GM23338 (cell line): ENCODE results near the gene FOCAD. TPM values are rescaled to one million over a fixed set of nuclear protein-coding genes. Genes with fewer than 3 reads are reported as not detected.
"Not testable (repeated sequence)": the region's sequence is repeated elsewhere in the genome, so short reads cannot be mapped to it uniquely, and the experiment has no call there.

ENCODE experiments used
- ATAC-seq: fragments of 200-7000 bp; cut with Tn5 transposase; 3 replicates; pipeline ENCODE4 v1.9.1; 2020
- DNase-seq: peaks from one replicate; pipeline ENCODE4 v3.0.0-alpha.2; 2015; ENCODE audit warnings: low spot score
- H2AFZ ChIP-seq: fragments of 200-600 bp; sonication (generic); 2 replicates; pipeline ENCODE4 v1.8.0; 2016; ENCODE audit warnings: antibody characterized with exemption, mild to moderate bottlenecking, moderate library complexity
- H3F3A ChIP-seq: fragments of 200-600 bp; sonication (generic); replicated peaks from 2 replicates; pipeline ENCODE4 v1.8.0; 2017; ENCODE audit warnings: antibody characterized with exemption, mixed run types, low read depth
- H3K27ac ChIP-seq: fragments of 200-600 bp; sonication (generic); 2 replicates; pipeline ENCODE4 v1.6.1; 2016; ENCODE audit warnings: low read depth
- H3K27me3 ChIP-seq: fragments of 200-600 bp; sonication (generic); 2 replicates; pipeline ENCODE4 v1.8.0; 2016; ENCODE audit warnings: mild to moderate bottlenecking, mixed run types, moderate library complexity; ENCODE audit not compliant: insufficient read depth
- H3K36me3 ChIP-seq: fragments of 200-600 bp; sonication (generic); 2 replicates; pipeline ENCODE4 v1.8.0; 2016; ENCODE audit warnings: mild to moderate bottlenecking; ENCODE audit not compliant: insufficient read depth
- H3K4me1 ChIP-seq: fragments of 200-600 bp; sonication (generic); 2 replicates; pipeline ENCODE4 v1.8.0; 2016; ENCODE audit warnings: mild to moderate bottlenecking, moderate library complexity; ENCODE audit not compliant: insufficient read depth
- H3K4me2 ChIP-seq: fragments of 200-600 bp; sonication (generic); 2 replicates; pipeline ENCODE4 v1.7.1; 2017; ENCODE audit warnings: mixed run types
- H3K4me3 ChIP-seq: fragments of 200-600 bp; sonication (generic); 2 replicates; pipeline ENCODE4 v1.6.1; 2016; ENCODE audit warnings: mixed run types
- H3K79me2 ChIP-seq: fragments of 200-600 bp; sonication (generic); replicated peaks from 2 replicates; pipeline ENCODE4 v1.8.0; 2017; ENCODE audit warnings: mild to moderate bottlenecking; ENCODE audit not compliant: insufficient read depth
- H3K9me2 ChIP-seq: fragments of 200-600 bp; sonication (generic); 2 replicates; pipeline ENCODE4 v1.8.0; 2017; ENCODE audit not compliant: insufficient read depth
- H4K20me1 ChIP-seq: fragments of 200-600 bp; sonication (generic); replicated peaks from 2 replicates; pipeline ENCODE4 v1.8.0; 2017; ENCODE audit warnings: mild to moderate bottlenecking; ENCODE audit not compliant: insufficient read depth
- H3K27ac Mint-ChIP-seq: 2 replicates; pipeline ENCODE4 v1.8.0; 2020; ENCODE audit warnings: inconsistent platforms, mild to moderate bottlenecking, moderate library complexity, mixed read lengths
- H3K27me3 Mint-ChIP-seq: 3 replicates; pipeline ENCODE4 v1.8.0; 2022; ENCODE audit warnings: low read depth, mild to moderate bottlenecking, moderate library complexity, mixed read lengths, inconsistent platforms; ENCODE audit not compliant: insufficient read depth, poor library complexity
- H3K36me3 Mint-ChIP-seq: 3 replicates; pipeline ENCODE4 v1.8.0; 2021; ENCODE audit warnings: low read depth, mild to moderate bottlenecking, inconsistent platforms, moderate library complexity, mixed read lengths
- H3K4me1 Mint-ChIP-seq: 3 replicates; pipeline ENCODE4 v1.8.0; 2020; ENCODE audit warnings: mild to moderate bottlenecking, inconsistent platforms, mixed read lengths
- H3K4me3 Mint-ChIP-seq: 3 replicates; pipeline ENCODE4 v1.8.0; 2021; ENCODE audit warnings: moderate library complexity, mild to moderate bottlenecking, inconsistent platforms, mixed read lengths
- H3K9me3 Mint-ChIP-seq: 3 replicates; pipeline ENCODE4 v1.8.0; 2020; ENCODE audit warnings: moderate library complexity, mild to moderate bottlenecking, inconsistent platforms, mixed read lengths
- CREB1 ChIP-seq: fragments of 250-450 bp; sonication (Bioruptor Pico); IDR thresholded peaks from 2 replicates; pipeline ENCODE4 v1.5.0; 2020; ENCODE audit warnings: low read depth, mild to moderate bottlenecking, moderate library complexity
- ETS1 ChIP-seq: IDR thresholded peaks from 2 replicates; pipeline ENCODE4 v1.6.1; 2016; ENCODE audit warnings: antibody characterized with exemption
- EZH2 ChIP-seq: fragments of 200-600 bp; sonication (generic); IDR thresholded peaks from one replicate; pipeline ENCODE4 v1.8.0; 2017; ENCODE audit warnings: antibody characterized with exemption, mild to moderate bottlenecking, low read depth; ENCODE audit not compliant: unreplicated experiment
- EZH2phosphoT487 ChIP-seq: fragments of 200-600 bp; sonication (generic); IDR thresholded peaks from one replicate; pipeline ENCODE4 v1.8.1; 2018; ENCODE audit warnings: antibody characterized with exemption; ENCODE audit not compliant: unreplicated experiment
- JUNB ChIP-seq: IDR thresholded peaks from one replicate; pipeline ENCODE4 v1.6.1; 2016; ENCODE audit warnings: antibody characterized with exemption; ENCODE audit not compliant: unreplicated experiment
- POLR2AphosphoS5 ChIP-seq: IDR thresholded peaks from 2 replicates; pipeline ENCODE4 v1.6.1; 2016; ENCODE audit warnings: antibody characterized with exemption, low read depth
- REST ChIP-seq: IDR thresholded peaks from one replicate; pipeline ENCODE4 v1.6.1; 2018; ENCODE audit warnings: antibody characterized with exemption; ENCODE audit not compliant: unreplicated experiment
- STAT1 ChIP-seq: IDR thresholded peaks from one replicate; pipeline ENCODE4 v1.6.1; 2016; ENCODE audit warnings: antibody characterized with exemption; ENCODE audit not compliant: unreplicated experiment
- ZNF114 ChIP-seq: fragments of 250-450 bp; sonication (Bioruptor Pico); IDR thresholded peaks from 2 replicates; pipeline ENCODE4 v1.5.0; 2020; ENCODE audit warnings: mild to moderate bottlenecking, moderate library complexity
- ZNF331 ChIP-seq: fragments of 250-450 bp; sonication (Bioruptor Pico); IDR thresholded peaks from 2 replicates; pipeline ENCODE4 v1.5.0; 2020; ENCODE audit warnings: low read depth, mild to moderate bottlenecking, moderate library complexity
- polyA plus RNA-seq: library from polyadenylated mRNA; unstranded; fragments of >200 nt; fragmentation: Nextera tagmentation; extraction: Ambion mirVana; gene quantifications from 2 replicates; pipeline ENCODE4 v1.2.1, GENCODE V29; 2016
- total RNA-seq: library from RNA; depleted of rRNA; stranded (reverse); fragments of >200 nt; shearing (Covaris generic); gene quantifications from 2 replicates; pipeline ENCODE4 v1.2.3, GENCODE V29; 2014

FOCAD gene
- total and polyA plus RNA-seq, 2 experiments from 2014 or later = 13.7 to 66.5 TPM

DNA sequence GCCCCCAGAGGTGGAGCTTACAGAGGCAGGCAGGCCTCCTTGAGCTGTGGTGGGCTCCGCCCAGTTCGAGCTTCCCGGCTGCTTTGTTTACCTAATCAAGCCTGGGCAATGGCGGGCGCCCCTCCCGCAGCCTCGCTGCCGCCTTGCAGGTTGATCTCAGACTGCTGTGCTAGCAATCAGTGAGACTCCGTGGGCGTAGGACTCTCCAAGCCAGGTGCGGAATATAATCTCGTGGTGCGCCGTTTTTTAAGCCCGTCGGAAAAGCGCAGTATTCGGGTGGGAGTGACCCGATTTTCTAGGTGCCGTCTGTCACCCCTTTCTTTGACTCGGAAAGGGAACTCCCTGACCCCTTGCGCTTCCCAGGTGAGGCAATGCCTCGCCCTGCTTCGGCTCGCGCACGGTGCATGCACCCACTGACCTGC, 25.8 kb upstream of the FOCAD start:
- H3K9me3 Mint-ChIP-seq, H3K4me3 Mint-ChIP-seq, H4K20me1 ChIP-seq, H3K36me3 Mint-ChIP-seq, DNase-seq, H3K4me1 Mint-ChIP-seq, H3K36me3 ChIP-seq, H3K27me3 Mint-ChIP-seq, H3K27me3 ChIP-seq, H3F3A ChIP-seq: not testable (repeated sequence)
- H3K79me2 ChIP-seq = peaks cover 45% of the 10 kb centered on the region
- H3K4me2 ChIP-seq = peak overlapping the region; percentile 78
- H3K27ac Mint-ChIP-seq = peak overlapping the region; percentile 97
- H3K4me1 ChIP-seq = peaks cover 40% of the 10 kb centered on the region
- peak overlapping the region; percentile 85 for H3K4me3 ChIP-seq
- ATAC-seq = peak; percentile 30; the same call in 2 of the 3 replicates
- TF ChIP-seq POLR2AphosphoS5 = peak; percentile 46; the same call in 1 of the 2 replicates
- peak overlapping the region; percentile 81; the same call in 1 of the 2 replicates for H2AFZ ChIP-seq
- H3K27ac ChIP-seq = peak overlapping the region; percentile 84
- peaks cover 21% of the 10 kb centered on the region for H3K9me2 ChIP-seq

GRCh38 chr9:20658677-20659473, 25.2 kb upstream of the FOCAD start:
- H3K27ac Mint-ChIP-seq = peak overlapping the region; percentile 97
- Histone ChIP-seq H4K20me1 (no peaks in the 10 kb centered on the region), H3K79me2 (peaks cover 51% of the 10 kb centered on the region), H3K27ac (peak overlapping the region; percentile 84), H3F3A (no peaks in the 10 kb centered on the region), H3K36me3 (no peaks in the 10 kb centered on the region), H3K4me3 (peak overlapping the region; percentile 85), H3K9me2 (peaks cover 21% of the 10 kb centered on the region), H2AFZ (peak overlapping the region; percentile 81; the same call in 1 of the 2 replicates), H3K27me3 (no peaks in the 10 kb centered on the region), H3K4me2 (peak overlapping the region; percentile 78), H3K4me1 (peaks cover 46% of the 10 kb centered on the region)
- peaks cover 2% of the 10 kb centered on the region for H3K27me3 Mint-ChIP-seq
- DNase-seq (peak; percentile 56), ATAC-seq (peak; percentile 64)
- no peaks in the 10 kb centered on the region; the same call in 2 of the 3 replicates for H3K9me3 Mint-ChIP-seq
- TF ChIP-seq CREB1 = no peak
- no peak for TF ChIP-seq JUNB
- TF ChIP-seq ETS1 = no peak
- no peak for TF ChIP-seq STAT1
- TF ChIP-seq EZH2 = no peak
- TF ChIP-seq ZNF331 (CRISPR knock-in tag) = no peak
- no peak overlapping the region for H3K4me3 Mint-ChIP-seq
- H3K4me1 Mint-ChIP-seq = peaks cover 6% of the 10 kb centered on the region
- 0 out of 3 replicates have a peak, but pooled peaks cover 6% of the 10 kb centered on the region for H3K36me3 Mint-ChIP-seq

GRCh38 chr9:20659474-20659967, 24.5 kb upstream of the FOCAD start:
- peaks cover 2% of the 10 kb centered on the region for H3K27me3 Mint-ChIP-seq
- no peak overlapping the region for H2AFZ ChIP-seq
- H3K4me2 ChIP-seq = peak overlapping the region; percentile 78
- DNase-seq (no peak), ATAC-seq (no peak)
- H3K27ac ChIP-seq = peak overlapping the region; percentile 84; the same call in 1 of the 2 replicates
- H3K9me3 Mint-ChIP-seq = no peaks in the 10 kb centered on the region; the same call in 2 of the 3 replicates
- H4K20me1 ChIP-seq = no peaks in the 10 kb centered on the region
- no peak overlapping the region for H3K27ac Mint-ChIP-seq
- peaks cover 46% of the 10 kb centered on the region for H3K4me1 ChIP-seq
- peaks cover 51% of the 10 kb centered on the region for H3K79me2 ChIP-seq
- H3F3A ChIP-seq = no peaks in the 10 kb centered on the region
- H3K36me3 ChIP-seq = no peaks in the 10 kb centered on the region
- H3K9me2 ChIP-seq = peaks cover 21% of the 10 kb centered on the region
- H3K36me3 Mint-ChIP-seq = no peaks in the 10 kb centered on the region
- H3K4me1 Mint-ChIP-seq = peaks cover 10% of the 10 kb centered on the region
- no peak overlapping the region for H3K4me3 Mint-ChIP-seq
- H3K4me3 ChIP-seq = peak overlapping the region; percentile 85
- H3K27me3 ChIP-seq = no peaks in the 10 kb centered on the region
- TF ChIP-seq EZH2phosphoT487 (no peak), EZH2 (no peak), ZNF114 (CRISPR knock-in tag) (no peak), REST (no peak), ETS1 (no peak), STAT1 (no peak)
